GM12872 (cell line): ENCODE results near the gene ARMC9.

ENCODE experiments used
- CTCF ChIP-seq: IDR thresholded peaks from 3 replicates; pipeline ENCODE4 v1.5.1; 2011; ENCODE audit warnings: low read depth, mild to moderate bottlenecking, low read length, moderate library complexity; ENCODE audit not compliant: insufficient read depth

ARMC9 gene

GRCh38 chr2:231280846-231281245 is 82.4 kb downstream of the ARMC9 start:
- TF ChIP-seq CTCF: no peak

- TF ChIP-seq CTCF: no peak
Observed at GRCh38 chr2:231284296-231284695, 85.9 kb downstream of the ARMC9 start.

GRCh38 chr2:231286964-231287363 is 88.5 kb downstream of the ARMC9 start:
- TF ChIP-seq CTCF: no peak

GRCh38 chr2:231287696-231288095 is 89.3 kb downstream of the ARMC9 start:
- no peak for TF ChIP-seq CTCF

- no peak for TF ChIP-seq CTCF
Observed at GRCh38 chr2:231288590-231288989, 90.2 kb downstream of the ARMC9 start.

- no peak for TF ChIP-seq CTCF
Observed at GRCh38 chr2:231290321-231291015, 92.0 kb downstream of the ARMC9 start.

GRCh38 chr2:231292472-231293134 is 94.2 kb downstream of the ARMC9 start:
- TF ChIP-seq CTCF: no peak
